SK-N-MC (cell line): ENCODE results near the gene AKNA.

ENCODE experiments used
- EZH2 ChIP-seq: fragments of 200-600 bp; sonication (generic); IDR thresholded peaks from one replicate; pipeline ENCODE4 v1.6.1; 2017; ENCODE audit warnings: antibody characterized with exemption
- FOXP2 ChIP-seq: optimal IDR thresholded peaks from 2 replicates; pipeline ENCODE3; 2011; ENCODE audit warnings: mild to moderate bottlenecking, moderate library complexity; ENCODE audit not compliant: insufficient read depth; ENCODE audit errors: extremely low read length, control extremely low read depth
- POLR2AphosphoS5 ChIP-seq: IDR thresholded peaks from 2 replicates; pipeline ENCODE4 v1.6.1; 2012; ENCODE audit warnings: mild to moderate bottlenecking, low read depth, low read length, borderline replicate concordance

DNA sequence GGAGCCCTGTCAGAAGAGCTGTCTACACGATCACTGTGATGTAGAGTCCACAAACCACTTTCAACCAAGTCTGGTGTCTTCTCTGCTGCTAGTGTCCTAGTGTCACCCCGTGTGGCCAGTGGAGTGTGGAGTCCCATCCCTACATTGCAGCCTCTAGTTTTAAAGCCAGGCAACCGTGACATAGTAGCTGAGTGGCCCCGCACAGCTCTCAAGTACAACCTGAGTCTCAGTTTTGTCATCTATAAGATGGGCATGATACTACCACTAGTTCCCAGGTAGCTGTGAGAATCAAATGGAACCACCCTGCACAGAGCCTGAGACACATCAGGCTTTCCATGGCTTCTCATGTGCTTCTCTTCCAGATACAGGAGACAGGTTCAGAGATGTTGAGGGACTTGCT, 43.2 kb upstream of the AKNA start:
- no peak for TF ChIP-seq EZH2
- no peak for TF ChIP-seq POLR2AphosphoS5
- TF ChIP-seq FOXP2: no peak
